A549 (cell line): ENCODE data around the gene ART4.

Source experiments
- CBX2 ChIP-seq: fragments of 200-600 bp; sonication (generic); IDR thresholded peaks from 2 replicates; pipeline ENCODE4 v1.6.1; 2016; ENCODE audit warnings: low read depth, mild to moderate bottlenecking, borderline replicate concordance
- CTCF ChIP-seq: fragments of >200 bp; sonication (Bioruptor Twin); formaldehyde crosslinking; IDR thresholded peaks from 3 replicates; pipeline ENCODE4 v1.5.1; 2016
- EHMT2 ChIP-seq: fragments of 200-600 bp; sonication (generic); IDR thresholded peaks from 2 replicates; pipeline ENCODE4 v1.6.1; 2016; ENCODE audit warnings: antibody characterized with exemption, low read depth, mild to moderate bottlenecking, moderate library complexity
- MAZ ChIP-seq: fragments of 150-350 bp; IDR thresholded peaks from 2 replicates; pipeline ENCODE4 v1.6.1; 2014; ENCODE audit warnings: antibody characterized with exemption, low read depth, low read length, borderline replicate concordance
- MYC ChIP-seq: IDR thresholded peaks from 2 replicates; pipeline ENCODE4 v1.6.1; 2012; ENCODE audit warnings: mild to moderate bottlenecking, inconsistent platforms, low read length, improper control_type of control experiment, borderline replicate concordance
- POLR2A ChIP-seq: IDR thresholded peaks from 2 replicates; pipeline ENCODE4 v1.6.1; 2012; ENCODE audit warnings: mild to moderate bottlenecking, low read length

DNA sequence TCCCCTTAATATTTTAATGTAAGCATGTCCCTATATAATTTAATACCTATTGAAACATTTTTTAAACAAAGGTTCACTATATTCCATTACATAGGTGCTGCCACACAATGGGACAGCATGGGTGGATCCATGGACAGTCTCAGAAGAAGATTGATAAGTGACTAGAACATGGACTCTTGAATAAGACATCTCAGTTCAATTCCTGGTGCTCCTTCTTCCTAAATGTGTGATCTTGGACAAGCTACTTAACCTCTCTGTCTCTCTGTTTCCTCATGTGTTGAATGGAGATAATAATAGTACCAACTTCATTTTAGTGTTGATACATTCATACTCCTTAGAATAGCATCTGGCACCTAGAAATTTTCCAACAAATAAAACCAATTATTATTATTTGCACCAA lies 1.1 kb upstream of the ART4 start:
- TF ChIP-seq CBX2 (no peak), MAZ (no peak), CTCF (no peak), POLR2A (no peak), MYC (no peak), EHMT2 (no peak)
